ENCODE data around the gene CCDC142. TPM values are rescaled to one million over a fixed set of nuclear protein-coding genes. Genes with fewer than 3 reads are reported as not detected.

Gene CCDC142
- total and polyA plus RNA-seq, 2 donors (not counting 1 experiment from before 2014, with no cell fraction given) = 13.0 to 61.6 TPM

GRCh38 chr2:74425523-74425922 lies 57.3 kb downstream of the CCDC142 start:
- H4K20me1 ChIP-seq (ENCODE audit: control insufficient read depth, insufficient read depth, low read length, poor library complexity, severe bottlenecking) = no peaks in the 10 kb centered on the region
- peaks cover 17% of the 10 kb centered on the region for H3K4me1 Mint-ChIP-seq
- no peaks in the 10 kb centered on the region for H3K9me3 ChIP-seq (ENCODE audit: control extremely low read depth in 1 of 3, control insufficient read depth in 2 of 3, insufficient read depth in 1 of 3, low read length in 2 of 3)
- 96% methylated on average over 7 of the region's 7 CpGs for WGBS (ENCODE audit: insufficient coverage)
- peaks cover 9 to 15% of the 10 kb centered on the region in 2 donors for H3K4me1 ChIP-seq (ENCODE audit: control insufficient read depth in 2 of 2, insufficient read depth in 2 of 2, low read length in 2 of 2)
- no peak overlapping the region for H3K4me2 ChIP-seq (replicated peaks; ENCODE audit: low read depth, low read length, poor library complexity, severe bottlenecking)
- H3K4me3 ChIP-seq (ENCODE audit: control extremely low read depth in 1 of 5, extremely low read depth in 1 of 5, insufficient read depth in 1 of 5, low read depth in 2 of 5, low read length in 4 of 5) = no peak overlapping the region
- no peak overlapping the region for H3K9ac ChIP-seq (ENCODE audit: low read length)
- no peaks in the 10 kb centered on the region for H3K27me3 ChIP-seq (replicated peaks in 1 of 4; ENCODE audit: control extremely low read depth in 1 of 4, control insufficient read depth in 3 of 4, insufficient read depth in 4 of 4, low read length in 3 of 4)
- H3K9me3 Mint-ChIP-seq (ENCODE audit: insufficient read depth) = no peaks in the 10 kb centered on the region
- POLR2A ChIA-PET = interaction anchor here (0.6 kb wide), 1 partner anchor 1239 kb away, joined by 3 read pairs; no protein-coding TSS in a partner anchor
- no peak for ATAC-seq (ENCODE audit: low read depth)
- H3K27ac ChIP-seq (ENCODE audit: low read length in 2 of 2) = no peak overlapping the region
- intact Hi-C loops (cut with micrococcal nuclease) = no loop called here
- H2AFZ ChIP-seq (ENCODE audit: insufficient read depth, low read depth, low read length, poor library complexity, severe bottlenecking) = no peak overlapping the region
- no peak overlapping the region for H3K4me3 Mint-ChIP-seq
- H3K79me2 ChIP-seq (ENCODE audit: control insufficient read depth, insufficient read depth, low read length) = no peaks in the 10 kb centered on the region
- CTCF ChIA-PET = no interaction called here
- DNase-seq = no peak
- H3K27me3 Mint-ChIP-seq = no peaks in the 10 kb centered on the region
- no peak overlapping the region for H3K27ac Mint-ChIP-seq
- peaks cover 0 to 11% of the 10 kb centered on the region in 2 experiments for H3K36me3 ChIP-seq (replicated peaks in 1 of 2; ENCODE audit: control extremely low read depth in 1 of 2, control insufficient read depth in 1 of 2, extremely low read depth in 1 of 2, insufficient read depth in 2 of 2, low read length in 1 of 2)
- TF ChIP-seq CTCF (IDR thresholded peaks at IDR 0.05) (no peak), EZH2 (IDR thresholded peaks at IDR 0.05; ENCODE audit: borderline replicate concordance, insufficient read depth, low read depth, low read length, poor library complexity, severe bottlenecking) (no peak)

GRCh38 chr2:74424995-74425406 lies 57.8 kb downstream of the CCDC142 start:
- 100% methylated on average over 4 of the region's 5 CpGs for WGBS (ENCODE audit: insufficient coverage)
- no peak overlapping the region for H3K9ac ChIP-seq (ENCODE audit: low read length)

More at GRCh38 chr2:74424995-74425406, 57.8 kb downstream of the CCDC142 start:
- H3K36me3 ChIP-seq (replicated peaks in 1 of 2; ENCODE audit: control extremely low read depth in 1 of 2, control insufficient read depth in 1 of 2, extremely low read depth in 1 of 2, insufficient read depth in 2 of 2, low read length in 1 of 2) = peaks cover 0 to 11% of the 10 kb centered on the region in 2 experiments
- H2AFZ ChIP-seq (ENCODE audit: insufficient read depth, low read depth, low read length, poor library complexity, severe bottlenecking) = no peak overlapping the region
- H3K9me3 ChIP-seq (ENCODE audit: control extremely low read depth in 1 of 3, control insufficient read depth in 2 of 3, insufficient read depth in 1 of 3, low read length in 2 of 3) = no peaks in the 10 kb centered on the region
- Mint-ChIP-seq H3K4me1 (peaks cover 22% of the 10 kb centered on the region), H3K27me3 (no peaks in the 10 kb centered on the region), H3K27ac (no peak overlapping the region), H3K4me3 (no peak overlapping the region), H3K9me3 (ENCODE audit: insufficient read depth) (no peaks in the 10 kb centered on the region)
- ATAC-seq (ENCODE audit: low read depth) (no peak), DNase-seq (no peak)
- H3K79me2 ChIP-seq (ENCODE audit: control insufficient read depth, insufficient read depth, low read length) = no peaks in the 10 kb centered on the region
- H3K4me1 ChIP-seq (ENCODE audit: control insufficient read depth in 2 of 2, insufficient read depth in 2 of 2, low read length in 2 of 2) = peaks cover 14 to 20% of the 10 kb centered on the region in 2 donors
- intact Hi-C loops (cut with micrococcal nuclease) = no loop called here
- H3K4me2 ChIP-seq (replicated peaks; ENCODE audit: low read depth, low read length, poor library complexity, severe bottlenecking) = no peak overlapping the region
- POLR2A ChIA-PET = interaction anchor here (0.6 to 1.2 kb wide), 2 partner anchors 526 to 1240 kb away, joined by 3 read pairs; no protein-coding TSS in a partner anchor
- TF ChIP-seq CTCF (IDR thresholded peaks at IDR 0.05) (no peak), EZH2 (IDR thresholded peaks at IDR 0.05; ENCODE audit: borderline replicate concordance, insufficient read depth, low read depth, low read length, poor library complexity, severe bottlenecking) (no peak)
- no peak overlapping the region for H3K4me3 ChIP-seq (ENCODE audit: control extremely low read depth in 1 of 5, extremely low read depth in 1 of 5, insufficient read depth in 1 of 5, low read depth in 2 of 5, low read length in 4 of 5)
- H3K27ac ChIP-seq (ENCODE audit: low read length in 2 of 2) = no peak overlapping the region
- H3K27me3 ChIP-seq (replicated peaks in 1 of 4; ENCODE audit: control extremely low read depth in 1 of 4, control insufficient read depth in 3 of 4, insufficient read depth in 4 of 4, low read length in 3 of 4) = no peaks in the 10 kb centered on the region
- CTCF ChIA-PET = no interaction called here
- no peaks in the 10 kb centered on the region for H4K20me1 ChIP-seq (ENCODE audit: control insufficient read depth, insufficient read depth, low read length, poor library complexity, severe bottlenecking)
